HCT116 (cell line): ENCODE measurements around the gene KHDC4.
"Not testable (repeated sequence)": the region's sequence is repeated elsewhere in the genome, so short reads cannot be mapped to it uniquely, and the experiment has no call there.

Experiments
- ATF3 ChIP-seq: IDR thresholded peaks from 2 replicates; pipeline ENCODE4 v1.6.1; 2012
- CEBPB ChIP-seq: IDR thresholded peaks from 2 replicates; pipeline ENCODE4 v1.6.1; 2012; ENCODE audit warnings: low read depth
- POLR2A ChIP-seq: IDR thresholded peaks from 2 replicates; pipeline ENCODE4 v1.7.0; 2011; ENCODE audit warnings: borderline replicate concordance; ENCODE audit not compliant: insufficient read depth, insufficient read length; ENCODE audit errors: extremely low read depth
- SP1 ChIP-seq: IDR thresholded peaks from 2 replicates; pipeline ENCODE4 v1.6.1; 2012; ENCODE audit warnings: low read depth
- ZNF274 ChIP-seq: fragments of 200-500 bp; sonication (Bioruptor generic); IDR thresholded peaks from 2 replicates; pipeline ENCODE4 v1.6.1; 2014; ENCODE audit warnings: mild to moderate bottlenecking, low read depth, low read length, inconsistent platforms
- TF ChIP-seq, protein P1 (sequence below), 3 experiments: fragments of 200-600 bp in 1 of 3; sonication (generic) in 1 of 3; IDR thresholded peaks in 2 of 3; conservative IDR thresholded peaks in 1 of 3; 2 replicates each; pipeline ENCODE4 v1.5.1; 2012 to 2017; ENCODE audit warnings: low read depth in 2 of 3, low read length in 2 of 3, antibody characterized with exemption in 1 of 3, borderline replicate concordance in 1 of 3, control low read depth in 1 of 3, mild to moderate bottlenecking in 1 of 3, mixed read lengths in 1 of 3, mixed run types in 1 of 3, moderate library complexity in 1 of 3; ENCODE audit not compliant: insufficient read depth in 1 of 3

DNA sequence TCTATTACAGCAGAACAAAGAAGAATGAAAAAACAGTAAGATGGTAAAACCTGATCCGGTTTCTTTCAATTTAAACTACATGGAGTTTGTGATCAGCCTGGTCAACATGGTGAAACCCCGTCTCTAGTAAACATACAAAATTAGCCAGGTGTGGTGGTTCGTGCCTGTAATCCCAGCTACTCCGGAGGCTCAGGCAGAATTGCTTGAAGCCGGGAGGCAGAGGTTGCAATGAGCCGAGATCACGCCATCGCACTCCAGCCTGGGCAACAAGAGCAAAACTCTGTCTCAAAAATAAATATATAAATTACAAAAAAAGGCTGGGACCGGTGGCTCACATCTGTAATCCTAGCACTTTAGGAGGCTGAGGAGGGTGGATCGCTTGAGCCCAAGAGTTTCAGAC lies 3.5 kb downstream of the KHDC4 start:
- TF ChIP-seq, protein P1, sequence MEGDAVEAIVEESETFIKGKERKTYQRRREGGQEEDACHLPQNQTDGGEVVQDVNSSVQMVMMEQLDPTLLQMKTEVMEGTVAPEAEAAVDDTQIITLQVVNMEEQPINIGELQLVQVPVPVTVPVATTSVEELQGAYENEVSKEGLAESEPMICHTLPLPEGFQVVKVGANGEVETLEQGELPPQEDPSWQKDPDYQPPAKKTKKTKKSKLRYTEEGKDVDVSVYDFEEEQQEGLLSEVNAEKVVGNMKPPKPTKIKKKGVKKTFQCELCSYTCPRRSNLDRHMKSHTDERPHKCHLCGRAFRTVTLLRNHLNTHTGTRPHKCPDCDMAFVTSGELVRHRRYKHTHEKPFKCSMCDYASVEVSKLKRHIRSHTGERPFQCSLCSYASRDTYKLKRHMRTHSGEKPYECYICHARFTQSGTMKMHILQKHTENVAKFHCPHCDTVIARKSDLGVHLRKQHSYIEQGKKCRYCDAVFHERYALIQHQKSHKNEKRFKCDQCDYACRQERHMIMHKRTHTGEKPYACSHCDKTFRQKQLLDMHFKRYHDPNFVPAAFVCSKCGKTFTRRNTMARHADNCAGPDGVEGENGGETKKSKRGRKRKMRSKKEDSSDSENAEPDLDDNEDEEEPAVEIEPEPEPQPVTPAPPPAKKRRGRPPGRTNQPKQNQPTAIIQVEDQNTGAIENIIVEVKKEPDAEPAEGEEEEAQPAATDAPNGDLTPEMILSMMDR (IDR thresholded peaks at IDR 0.05 in 2 of 3, conservative IDR thresholded peaks at IDR 0.05 in 1 of 3; ENCODE audit: borderline replicate concordance in 1 of 3, insufficient read depth in 1 of 3, low read depth in 2 of 3, low read length in 2 of 3) = not testable (repeated sequence)
- not testable (repeated sequence) for TF ChIP-seq POLR2A, SP1, ATF3, ZNF274, CEBPB
